ENCODE results near the gene IFIT2.
"Not testable (repeated sequence)": the region's sequence is repeated elsewhere in the genome, so short reads cannot be mapped to it uniquely, and the experiment has no call there.

IFIT2 gene

DNA sequence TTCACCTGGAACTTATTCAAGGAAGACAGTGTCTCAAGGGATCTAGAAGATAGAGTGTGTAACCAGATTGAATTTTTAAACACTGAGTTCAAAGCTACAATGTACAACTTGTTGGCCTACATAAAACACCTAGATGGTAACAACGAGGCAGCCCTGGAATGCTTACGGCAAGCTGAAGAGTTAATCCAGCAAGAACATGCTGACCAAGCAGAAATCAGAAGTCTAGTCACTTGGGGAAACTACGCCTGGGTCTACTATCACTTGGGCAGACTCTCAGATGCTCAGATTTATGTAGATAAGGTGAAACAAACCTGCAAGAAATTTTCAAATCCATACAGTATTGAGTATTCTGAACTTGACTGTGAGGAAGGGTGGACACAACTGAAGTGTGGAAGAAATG, 36.9 kb downstream of the IFIT2 start:
- in situ Hi-C loops (cut with HindIII; ENCODE audit: low sequenced_read_pairs), result no loop called here

DNA sequence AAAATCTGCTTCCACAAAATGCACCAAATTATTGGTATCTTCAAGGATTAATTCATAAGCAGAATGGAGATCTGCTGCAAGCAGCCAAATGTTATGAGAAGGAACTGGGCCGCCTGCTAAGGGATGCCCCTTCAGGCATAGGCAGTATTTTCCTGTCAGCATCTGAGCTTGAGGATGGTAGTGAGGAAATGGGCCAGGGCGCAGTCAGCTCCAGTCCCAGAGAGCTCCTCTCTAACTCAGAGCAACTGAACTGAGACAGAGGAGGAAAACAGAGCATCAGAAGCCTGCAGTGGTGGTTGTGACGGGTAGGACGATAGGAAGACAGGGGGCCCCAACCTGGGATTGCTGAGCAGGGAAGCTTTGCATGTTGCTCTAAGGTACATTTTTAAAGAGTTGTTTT, 38.0 kb downstream of the IFIT2 start:
- in situ Hi-C loops (cut with HindIII; ENCODE audit: low sequenced_read_pairs), result no loop called here

DNA sequence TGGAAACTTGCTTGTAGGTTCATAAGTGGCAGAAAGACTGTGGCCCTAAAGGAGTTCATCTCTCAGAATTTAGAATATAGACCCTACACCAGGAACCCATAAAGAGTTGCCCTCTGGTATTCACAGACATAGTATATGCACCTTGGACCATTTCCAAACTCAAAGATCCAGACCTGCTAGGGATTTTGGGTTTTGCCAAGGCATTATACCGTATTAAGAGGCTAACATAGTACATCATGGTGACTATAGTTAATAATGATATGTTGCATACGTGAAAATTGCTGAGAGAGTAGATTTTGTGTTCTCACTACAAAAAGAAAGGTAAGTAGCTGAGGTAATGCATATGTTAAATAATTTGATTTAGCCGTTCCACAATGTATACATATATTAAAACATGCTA, 39.8 kb downstream of the IFIT2 start:
- in situ Hi-C loops (cut with HindIII; ENCODE audit: low sequenced_read_pairs), result no loop called here

DNA sequence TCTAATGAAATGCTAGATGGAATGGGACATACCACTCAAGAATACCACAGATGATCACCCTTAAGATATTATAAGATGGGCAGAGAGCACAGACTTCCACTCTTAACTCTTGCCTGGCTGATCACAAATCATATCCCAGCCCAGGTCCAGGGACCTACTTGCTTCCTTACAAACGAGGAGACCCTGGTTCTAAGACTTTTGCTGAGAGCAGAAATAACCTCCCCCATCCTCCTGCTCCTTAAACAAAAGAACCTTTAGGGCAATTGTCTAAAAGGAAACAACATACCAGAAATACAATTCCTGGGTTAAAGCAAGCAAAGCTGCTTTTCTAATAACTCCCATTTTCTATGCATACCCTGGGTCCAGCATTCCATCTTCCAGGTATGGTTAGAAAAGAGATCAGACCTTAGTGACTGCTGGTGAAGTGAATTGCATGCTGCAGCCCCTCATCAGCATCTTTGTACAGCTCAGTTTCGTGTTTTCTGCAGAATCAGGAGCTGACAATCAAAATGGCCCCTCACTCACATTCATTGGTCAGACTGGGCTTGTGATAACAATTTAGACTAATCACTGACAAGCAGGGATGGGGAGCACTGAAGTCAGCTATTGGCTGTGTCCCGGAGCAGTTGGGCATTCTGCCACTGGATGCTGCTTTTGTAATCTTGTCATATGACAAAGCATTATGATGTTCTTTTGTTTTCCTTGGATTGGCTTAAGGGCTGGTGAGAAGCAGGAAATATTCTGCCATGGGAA, 40.5 kb downstream of the IFIT2 start:
- in situ Hi-C loops (cut with HindIII; ENCODE audit: low sequenced_read_pairs), result no loop called here

DNA sequence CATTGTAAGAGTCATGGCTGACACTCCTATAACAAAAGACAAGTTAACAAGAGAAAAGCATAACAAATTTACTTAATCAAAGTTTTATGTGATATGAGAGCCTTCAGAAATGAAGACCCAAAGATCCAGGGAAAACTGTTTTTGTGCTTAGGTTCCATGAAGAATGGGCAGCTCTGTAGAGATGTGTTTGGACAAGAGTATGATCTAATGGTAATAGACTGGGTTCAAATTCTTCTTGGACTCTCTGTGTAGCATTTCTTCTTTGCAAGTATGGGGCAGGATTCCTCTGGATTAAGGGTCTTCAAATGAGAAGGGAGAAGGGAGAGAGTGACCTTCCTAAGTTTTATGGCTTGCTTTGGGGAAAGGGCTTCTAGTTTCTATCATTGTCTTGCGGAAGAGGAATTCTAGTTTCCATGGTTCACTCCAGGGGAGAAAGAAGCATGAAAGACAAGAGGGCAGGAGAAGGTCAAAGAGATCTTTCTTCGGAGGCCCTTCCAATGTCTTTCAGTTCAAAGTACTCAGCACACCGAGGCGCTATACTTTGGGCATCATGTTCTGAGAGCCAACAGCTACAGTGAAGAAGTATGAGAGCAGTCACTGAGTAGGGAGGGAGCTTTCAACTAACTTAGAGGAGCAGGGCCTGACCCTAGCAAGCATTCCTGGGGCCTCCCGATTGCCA, 41.4 kb downstream of the IFIT2 start:
- in situ Hi-C loops (cut with HindIII; ENCODE audit: low sequenced_read_pairs), result no loop called here

DNA sequence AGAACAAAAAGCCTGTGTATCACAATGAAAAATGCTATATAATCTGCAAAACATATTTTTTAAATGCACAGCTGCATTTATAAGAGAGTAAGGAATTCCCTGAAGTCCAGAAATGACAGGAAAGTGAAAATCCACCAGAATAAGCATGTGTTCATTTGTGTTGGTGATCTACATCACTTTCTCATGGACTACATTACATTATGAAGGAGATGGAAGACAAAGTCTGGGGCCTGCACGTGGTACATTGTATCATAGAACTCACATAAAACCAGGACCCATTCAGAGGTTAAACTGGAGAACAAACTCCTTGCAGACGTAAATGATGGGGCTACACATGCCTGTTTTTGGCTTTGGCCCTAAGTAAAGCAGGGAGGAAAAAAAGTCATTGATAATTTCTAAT, 42.3 kb downstream of the IFIT2 start:
- in situ Hi-C loops (cut with HindIII; ENCODE audit: low sequenced_read_pairs), result no loop called here

DNA sequence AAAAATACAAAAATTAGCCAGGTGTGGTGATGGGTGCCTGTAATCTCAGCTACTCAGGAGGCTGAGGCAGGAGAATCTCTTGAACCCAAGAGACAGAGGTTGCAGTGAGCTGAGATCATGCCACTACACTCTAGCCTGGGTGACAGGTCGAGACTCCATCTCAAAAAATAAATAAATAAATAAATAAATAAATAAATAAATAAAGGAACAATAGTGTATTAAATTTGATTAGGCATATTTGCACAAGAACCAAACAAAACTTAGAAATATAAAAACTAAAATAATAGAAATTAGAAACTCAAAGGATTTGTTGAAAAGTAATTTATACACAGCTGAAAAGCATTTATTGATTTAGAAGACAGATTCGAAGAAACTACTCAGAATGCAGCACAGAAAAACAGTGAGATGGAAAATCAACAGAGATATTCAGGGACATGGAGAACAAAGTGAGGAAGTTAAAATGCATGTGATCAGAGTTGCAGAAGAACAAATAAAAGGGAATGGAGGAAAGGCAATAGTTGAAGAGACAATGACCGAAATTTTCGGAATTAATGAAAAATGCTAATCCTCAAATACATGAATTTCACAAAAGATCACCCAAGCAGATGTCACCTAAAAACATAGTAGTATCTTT, 43.6 kb downstream of the IFIT2 start:
- in situ Hi-C loops (cut with HindIII; ENCODE audit: low sequenced_read_pairs), result no loop called here

DNA sequence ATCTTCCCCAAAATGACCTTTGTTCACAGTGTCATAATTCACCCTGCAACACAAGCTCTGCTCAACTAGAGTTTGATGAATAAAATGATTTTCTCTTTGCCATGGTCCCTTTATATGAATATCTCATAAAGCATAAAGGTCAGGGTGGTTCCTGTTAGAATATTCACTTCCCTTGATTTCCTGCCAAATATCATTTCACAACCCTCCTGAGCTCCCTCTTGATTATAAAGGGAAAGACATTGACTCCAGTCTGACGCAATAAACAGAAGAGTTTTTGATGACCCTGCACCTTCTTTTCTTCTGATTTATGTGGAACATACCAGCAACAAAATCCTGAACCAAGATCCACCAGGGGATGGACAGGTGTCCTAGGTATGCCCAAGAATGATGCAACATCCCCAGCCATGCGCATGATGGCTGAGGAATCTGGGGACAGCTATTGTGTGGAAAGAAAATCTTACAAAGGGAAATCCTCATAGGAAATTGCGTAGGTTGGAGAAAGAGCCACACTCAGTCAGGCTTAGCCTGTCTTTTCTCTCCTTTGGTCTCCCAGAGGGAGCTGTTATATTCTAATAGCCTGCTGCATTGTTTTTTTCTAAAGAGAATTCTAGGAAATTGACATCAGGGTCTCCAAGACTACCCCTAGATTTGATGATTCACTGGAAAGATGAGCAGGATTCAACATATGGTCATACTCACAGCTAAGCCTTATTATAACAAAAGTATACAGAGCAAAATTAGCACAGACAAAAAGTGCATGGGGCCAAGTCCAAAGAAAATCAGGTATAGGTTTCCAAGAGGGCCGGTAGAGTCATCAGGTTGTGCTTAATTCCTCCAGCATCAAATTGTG, 44.8 kb downstream of the IFIT2 start:
- in situ Hi-C loops (cut with HindIII; ENCODE audit: low sequenced_read_pairs), result no loop called here

DNA sequence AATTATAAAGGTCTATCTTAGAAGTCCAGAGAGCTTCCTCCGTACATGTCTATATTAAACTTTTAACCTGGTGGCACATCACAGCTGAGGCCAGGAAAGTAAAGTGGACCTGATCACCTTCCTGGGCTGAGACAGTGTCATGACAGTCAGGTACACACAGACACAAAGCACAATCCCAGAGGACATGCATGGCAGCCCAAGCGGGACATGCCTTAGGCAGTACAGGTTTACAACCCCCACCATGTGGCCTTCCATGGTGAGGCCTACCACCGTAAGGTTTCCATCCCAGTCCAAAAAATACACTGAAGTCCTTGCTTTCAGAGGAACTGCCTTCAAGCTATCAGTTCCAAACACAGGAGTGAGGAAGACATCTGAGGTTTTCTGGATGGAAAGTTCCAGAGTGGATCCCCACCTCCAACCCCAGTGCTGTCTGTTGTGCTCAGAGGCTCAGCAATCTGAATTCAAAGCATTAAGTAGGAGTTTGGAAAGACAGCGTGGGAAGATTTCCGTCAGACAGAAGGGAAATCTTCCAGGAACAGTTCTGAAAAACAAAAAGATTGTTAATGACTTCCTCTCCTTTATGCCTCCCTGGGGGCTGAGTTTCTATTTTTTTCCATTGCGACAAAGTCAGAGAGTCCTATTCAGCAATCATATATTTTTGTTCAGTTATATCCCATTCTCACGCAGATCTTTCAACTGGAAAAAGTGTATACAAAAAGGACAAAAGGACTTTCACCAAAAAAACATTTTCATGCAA, 46.0 kb downstream of the IFIT2 start:
- in situ Hi-C loops (cut with HindIII; ENCODE audit: low sequenced_read_pairs), result no loop called here

DNA sequence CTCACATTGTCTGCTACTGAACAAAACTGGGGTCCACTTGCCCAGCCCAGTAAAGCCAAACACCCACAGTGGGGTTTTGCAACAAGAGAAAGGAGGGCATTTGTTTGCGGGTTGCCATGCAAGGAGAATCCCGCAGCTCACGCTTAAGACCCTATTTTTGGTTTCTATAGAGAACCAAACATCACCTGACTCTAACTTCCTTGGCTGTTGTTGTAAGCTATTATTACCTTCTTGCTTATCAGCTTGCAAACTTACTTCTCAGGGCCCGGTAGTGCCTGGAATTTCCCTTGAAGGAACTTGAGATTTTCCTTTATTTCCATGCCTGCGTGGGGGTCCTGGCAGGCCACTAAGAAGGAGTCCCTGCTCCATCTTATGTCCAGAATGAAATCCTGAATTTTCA, 46.6 kb downstream of the IFIT2 start:
- in situ Hi-C loops (cut with HindIII; ENCODE audit: low sequenced_read_pairs), result no loop called here

DNA sequence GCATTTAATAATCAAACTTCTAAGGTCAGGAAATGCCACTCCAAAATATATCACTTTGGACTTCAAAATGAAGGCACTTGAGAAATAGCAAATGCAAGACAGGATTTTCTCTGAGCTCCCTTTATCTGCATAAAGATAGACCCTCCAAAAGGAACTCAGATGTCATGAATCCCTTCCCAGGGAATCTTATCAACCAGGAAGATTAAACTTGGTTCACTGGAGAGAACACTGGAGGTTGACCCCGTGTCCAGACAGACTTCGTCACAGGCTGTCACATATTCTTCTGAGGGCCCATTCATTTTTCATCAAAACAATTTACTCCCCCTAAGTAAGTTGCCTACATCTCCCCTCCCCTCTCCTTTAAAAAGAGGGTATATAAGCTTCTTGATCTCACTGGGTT, 47.1 kb downstream of the IFIT2 start:
- in situ Hi-C loops (cut with HindIII; ENCODE audit: low sequenced_read_pairs), result no loop called here

DNA sequence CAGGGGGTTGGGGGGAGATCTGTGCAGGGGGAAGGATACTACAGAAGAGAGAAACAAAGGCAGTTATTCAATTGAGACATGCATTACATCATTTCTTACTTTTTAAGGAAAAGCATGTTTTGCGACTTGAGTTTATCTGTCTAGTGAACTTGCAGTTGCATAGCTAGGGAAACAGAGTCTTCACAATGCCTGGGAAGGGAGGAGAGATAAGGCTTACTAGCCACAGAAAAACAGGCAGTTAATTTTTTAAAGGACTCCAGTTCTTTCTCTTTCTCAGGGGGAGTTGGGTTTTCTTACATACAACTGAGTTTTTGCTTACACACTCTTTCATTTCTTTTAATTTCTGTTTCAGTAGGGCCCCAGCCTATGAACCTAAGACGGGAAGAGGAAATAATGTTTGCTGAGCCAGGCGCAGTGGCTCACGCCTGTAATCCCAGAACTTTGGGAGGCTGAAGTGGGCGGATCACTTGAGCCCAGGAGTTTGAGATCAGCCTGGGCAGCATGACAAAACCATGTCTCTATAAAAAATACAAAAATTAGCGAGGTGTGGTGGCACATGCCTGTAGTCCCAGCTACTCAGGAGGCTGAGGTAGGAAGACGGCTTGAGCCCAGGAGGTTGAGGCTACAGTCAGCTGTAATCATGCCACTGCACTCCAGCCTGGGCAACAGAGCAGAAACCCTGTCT, 48.9 kb downstream of the IFIT2 start:
- in situ Hi-C loops (cut with HindIII; ENCODE audit: low sequenced_read_pairs), result not testable (repeated sequence)

DNA sequence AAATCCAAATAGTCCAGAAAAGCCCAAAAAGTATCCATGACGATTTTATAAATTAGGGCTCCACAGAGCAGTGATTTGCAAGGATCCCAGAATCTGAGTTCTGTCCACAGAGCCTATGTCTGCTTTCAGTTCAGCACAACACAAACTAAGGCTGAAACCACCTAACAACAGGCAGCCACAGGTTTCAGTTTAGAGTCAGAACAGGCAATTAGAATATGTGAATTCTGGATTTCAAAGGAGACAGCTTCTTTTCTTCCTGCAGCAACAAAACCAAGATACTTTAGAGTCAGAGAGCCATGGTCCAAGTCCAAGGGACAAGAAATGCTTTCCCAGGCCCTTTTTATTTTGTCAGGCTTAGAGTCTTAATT, 49.5 kb downstream of the IFIT2 start:
- in situ Hi-C loops (cut with HindIII; ENCODE audit: low sequenced_read_pairs), result no loop called here

DNA sequence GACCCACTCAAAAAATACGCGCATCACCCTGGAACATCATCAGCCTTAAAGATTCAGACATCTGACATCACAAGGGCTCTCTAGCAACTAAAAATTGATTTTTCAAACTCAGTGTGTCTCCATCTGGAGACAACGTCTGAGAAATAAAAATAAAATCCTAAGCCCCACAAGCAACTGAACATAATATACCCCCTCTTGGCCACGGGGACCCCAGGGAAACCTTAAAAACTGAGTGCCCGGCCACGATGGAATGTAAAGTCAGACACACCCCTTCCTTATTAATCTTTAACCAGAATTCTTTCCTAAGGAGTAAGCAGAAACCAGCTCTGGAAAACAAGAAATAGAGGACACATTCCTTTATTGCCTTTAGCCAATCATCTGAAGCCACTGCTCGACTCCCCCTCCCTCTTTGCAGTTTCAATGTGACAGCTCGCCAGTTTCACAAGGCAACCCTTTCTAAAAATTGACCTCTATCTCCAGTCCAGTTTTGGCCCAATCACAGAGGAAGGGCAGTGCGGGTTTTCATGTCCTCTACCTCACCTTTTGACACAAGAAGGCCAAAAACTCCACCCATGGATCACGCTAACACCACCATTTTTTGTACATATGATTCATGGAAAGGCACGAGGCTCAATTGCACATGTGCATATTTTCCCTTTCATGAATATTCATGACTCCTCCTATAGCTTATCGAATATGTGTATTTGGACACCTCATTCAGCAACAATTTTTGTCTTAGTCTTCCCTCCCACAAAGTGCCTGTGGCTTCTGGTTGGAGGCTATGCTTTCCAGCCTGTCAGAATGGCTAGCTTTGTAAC, 50.1 kb downstream of the IFIT2 start:
- in situ Hi-C loops (cut with HindIII; ENCODE audit: low sequenced_read_pairs), result no loop called here

DNA sequence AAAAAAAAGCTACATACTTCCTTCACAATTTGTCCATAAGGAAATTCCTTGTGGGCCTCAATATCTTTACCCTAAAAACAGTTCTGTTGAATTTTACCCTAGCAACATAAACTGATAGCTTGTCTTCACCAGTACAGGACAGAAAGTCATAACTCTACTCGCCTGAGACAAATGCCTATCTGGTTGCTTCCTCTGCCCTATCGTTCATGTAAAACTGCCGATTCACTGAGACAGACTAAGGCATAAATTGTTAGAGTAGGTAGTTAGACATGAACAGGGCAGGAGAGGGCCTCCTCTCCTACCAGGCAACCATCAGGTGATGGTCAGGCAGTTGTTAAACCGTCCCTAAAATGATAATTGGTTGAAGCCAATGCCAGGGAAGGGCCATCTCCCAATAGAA, 51.0 kb downstream of the IFIT2 start:
- in situ Hi-C loops (cut with HindIII; ENCODE audit: low sequenced_read_pairs), result no loop called here

DNA sequence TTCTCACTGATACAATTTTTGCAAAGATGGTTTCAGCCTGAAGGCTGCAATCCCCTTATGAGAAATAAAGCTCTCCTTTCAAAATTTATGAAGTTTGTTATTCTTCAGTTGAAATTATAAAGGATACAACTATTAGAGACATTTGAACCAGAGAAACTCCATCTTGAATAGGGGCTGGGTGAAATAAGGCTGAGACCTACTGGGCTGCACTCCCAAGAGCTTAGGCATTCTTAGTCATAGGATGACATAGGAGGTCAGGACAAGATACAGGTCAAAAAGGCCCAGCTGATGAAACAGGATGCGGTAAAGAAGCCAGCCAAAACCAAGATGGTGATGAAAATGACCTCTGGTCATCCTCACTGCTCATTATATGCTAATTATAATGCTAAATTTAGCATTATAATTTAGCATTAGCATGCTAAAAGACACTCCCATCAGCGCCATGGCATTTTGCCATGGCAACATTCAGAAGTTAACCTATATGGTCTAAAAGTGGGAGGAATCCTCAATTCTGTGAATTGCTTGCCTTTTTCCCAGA, 53.6 kb downstream of the IFIT2 start:
- in situ Hi-C loops (cut with HindIII; ENCODE audit: low sequenced_read_pairs), result no loop called here

DNA sequence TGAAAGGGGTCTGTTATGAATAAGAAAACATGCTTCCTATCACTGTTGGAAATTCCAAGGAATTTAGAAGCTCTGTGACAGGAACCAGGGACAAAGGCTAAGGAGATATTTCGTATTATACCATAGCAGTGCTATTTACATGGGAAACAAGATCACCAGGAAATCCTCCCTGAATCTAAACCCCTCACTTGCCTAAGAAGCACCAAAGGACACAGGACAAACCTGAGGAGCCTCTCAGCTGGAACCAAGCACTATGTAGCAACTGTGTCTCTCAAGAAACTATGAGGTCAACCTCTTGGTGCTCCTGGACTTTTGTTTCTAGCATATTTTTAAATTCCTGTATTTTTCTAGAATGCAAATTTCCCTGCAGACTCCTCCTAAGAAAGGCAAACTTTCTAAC, 55.2 kb downstream of the IFIT2 start:
- in situ Hi-C loops (cut with HindIII; ENCODE audit: low sequenced_read_pairs), result no loop called here

DNA sequence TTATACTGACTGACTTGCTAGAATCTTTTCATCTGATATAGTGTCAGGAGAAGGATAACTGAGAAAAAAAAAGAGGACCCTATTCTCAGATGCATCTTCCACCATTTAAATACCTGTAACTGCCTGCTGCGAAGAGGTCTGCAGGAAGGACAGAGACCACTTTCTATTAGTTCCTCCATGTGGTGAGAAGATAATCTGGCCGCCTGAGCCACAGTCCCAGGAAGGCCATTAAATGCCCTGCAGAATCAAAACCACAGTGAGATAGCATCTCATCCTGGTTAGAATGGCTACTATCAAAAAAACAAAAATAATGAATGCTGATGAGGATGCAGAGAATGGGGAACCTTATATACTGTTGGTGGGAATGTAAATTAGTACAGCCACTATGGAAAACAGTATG, 56.1 kb downstream of the IFIT2 start:
- in situ Hi-C loops (cut with HindIII; ENCODE audit: low sequenced_read_pairs), result no loop called here

Data from DLD1 (cell line).